Measurements from ENCODE around the gene RUNDC1. TPM values are rescaled to one million over a fixed set of nuclear protein-coding genes. Genes with fewer than 3 reads are reported as not detected.

Gene RUNDC1
- total and polyA plus RNA-seq, 2 experiments from 2014 or later: 6.1 to 11.9 TPM

DNA sequence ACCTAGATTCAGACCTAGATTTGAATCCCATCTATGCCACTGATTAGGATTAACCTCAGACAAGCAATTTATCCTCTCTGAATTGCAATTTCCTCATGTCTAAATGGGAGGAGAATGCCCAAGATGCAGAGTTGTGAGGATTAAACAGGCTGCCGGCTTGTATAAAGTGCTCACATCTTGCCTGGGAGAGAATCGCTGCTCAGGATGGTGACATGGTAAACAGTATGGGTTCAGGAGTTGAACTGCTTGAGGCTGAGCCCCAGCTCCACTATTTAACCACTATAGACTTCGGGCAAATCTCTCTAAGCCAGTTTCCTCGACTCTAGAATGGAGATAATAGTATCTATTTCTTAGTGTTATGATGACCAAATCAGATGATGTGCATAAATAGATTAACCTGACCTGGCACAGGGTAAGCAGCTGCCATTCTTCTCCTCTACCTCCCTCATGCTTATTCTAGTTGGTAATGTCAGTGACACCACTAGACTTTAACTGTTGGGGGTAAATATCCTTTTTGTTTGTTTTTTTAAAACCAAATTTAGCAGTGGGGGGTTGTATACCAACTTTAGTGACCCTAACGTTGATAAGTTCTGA, 17.1 kb downstream of the RUNDC1 start (continued):
- TF ChIP-seq, protein P1, sequence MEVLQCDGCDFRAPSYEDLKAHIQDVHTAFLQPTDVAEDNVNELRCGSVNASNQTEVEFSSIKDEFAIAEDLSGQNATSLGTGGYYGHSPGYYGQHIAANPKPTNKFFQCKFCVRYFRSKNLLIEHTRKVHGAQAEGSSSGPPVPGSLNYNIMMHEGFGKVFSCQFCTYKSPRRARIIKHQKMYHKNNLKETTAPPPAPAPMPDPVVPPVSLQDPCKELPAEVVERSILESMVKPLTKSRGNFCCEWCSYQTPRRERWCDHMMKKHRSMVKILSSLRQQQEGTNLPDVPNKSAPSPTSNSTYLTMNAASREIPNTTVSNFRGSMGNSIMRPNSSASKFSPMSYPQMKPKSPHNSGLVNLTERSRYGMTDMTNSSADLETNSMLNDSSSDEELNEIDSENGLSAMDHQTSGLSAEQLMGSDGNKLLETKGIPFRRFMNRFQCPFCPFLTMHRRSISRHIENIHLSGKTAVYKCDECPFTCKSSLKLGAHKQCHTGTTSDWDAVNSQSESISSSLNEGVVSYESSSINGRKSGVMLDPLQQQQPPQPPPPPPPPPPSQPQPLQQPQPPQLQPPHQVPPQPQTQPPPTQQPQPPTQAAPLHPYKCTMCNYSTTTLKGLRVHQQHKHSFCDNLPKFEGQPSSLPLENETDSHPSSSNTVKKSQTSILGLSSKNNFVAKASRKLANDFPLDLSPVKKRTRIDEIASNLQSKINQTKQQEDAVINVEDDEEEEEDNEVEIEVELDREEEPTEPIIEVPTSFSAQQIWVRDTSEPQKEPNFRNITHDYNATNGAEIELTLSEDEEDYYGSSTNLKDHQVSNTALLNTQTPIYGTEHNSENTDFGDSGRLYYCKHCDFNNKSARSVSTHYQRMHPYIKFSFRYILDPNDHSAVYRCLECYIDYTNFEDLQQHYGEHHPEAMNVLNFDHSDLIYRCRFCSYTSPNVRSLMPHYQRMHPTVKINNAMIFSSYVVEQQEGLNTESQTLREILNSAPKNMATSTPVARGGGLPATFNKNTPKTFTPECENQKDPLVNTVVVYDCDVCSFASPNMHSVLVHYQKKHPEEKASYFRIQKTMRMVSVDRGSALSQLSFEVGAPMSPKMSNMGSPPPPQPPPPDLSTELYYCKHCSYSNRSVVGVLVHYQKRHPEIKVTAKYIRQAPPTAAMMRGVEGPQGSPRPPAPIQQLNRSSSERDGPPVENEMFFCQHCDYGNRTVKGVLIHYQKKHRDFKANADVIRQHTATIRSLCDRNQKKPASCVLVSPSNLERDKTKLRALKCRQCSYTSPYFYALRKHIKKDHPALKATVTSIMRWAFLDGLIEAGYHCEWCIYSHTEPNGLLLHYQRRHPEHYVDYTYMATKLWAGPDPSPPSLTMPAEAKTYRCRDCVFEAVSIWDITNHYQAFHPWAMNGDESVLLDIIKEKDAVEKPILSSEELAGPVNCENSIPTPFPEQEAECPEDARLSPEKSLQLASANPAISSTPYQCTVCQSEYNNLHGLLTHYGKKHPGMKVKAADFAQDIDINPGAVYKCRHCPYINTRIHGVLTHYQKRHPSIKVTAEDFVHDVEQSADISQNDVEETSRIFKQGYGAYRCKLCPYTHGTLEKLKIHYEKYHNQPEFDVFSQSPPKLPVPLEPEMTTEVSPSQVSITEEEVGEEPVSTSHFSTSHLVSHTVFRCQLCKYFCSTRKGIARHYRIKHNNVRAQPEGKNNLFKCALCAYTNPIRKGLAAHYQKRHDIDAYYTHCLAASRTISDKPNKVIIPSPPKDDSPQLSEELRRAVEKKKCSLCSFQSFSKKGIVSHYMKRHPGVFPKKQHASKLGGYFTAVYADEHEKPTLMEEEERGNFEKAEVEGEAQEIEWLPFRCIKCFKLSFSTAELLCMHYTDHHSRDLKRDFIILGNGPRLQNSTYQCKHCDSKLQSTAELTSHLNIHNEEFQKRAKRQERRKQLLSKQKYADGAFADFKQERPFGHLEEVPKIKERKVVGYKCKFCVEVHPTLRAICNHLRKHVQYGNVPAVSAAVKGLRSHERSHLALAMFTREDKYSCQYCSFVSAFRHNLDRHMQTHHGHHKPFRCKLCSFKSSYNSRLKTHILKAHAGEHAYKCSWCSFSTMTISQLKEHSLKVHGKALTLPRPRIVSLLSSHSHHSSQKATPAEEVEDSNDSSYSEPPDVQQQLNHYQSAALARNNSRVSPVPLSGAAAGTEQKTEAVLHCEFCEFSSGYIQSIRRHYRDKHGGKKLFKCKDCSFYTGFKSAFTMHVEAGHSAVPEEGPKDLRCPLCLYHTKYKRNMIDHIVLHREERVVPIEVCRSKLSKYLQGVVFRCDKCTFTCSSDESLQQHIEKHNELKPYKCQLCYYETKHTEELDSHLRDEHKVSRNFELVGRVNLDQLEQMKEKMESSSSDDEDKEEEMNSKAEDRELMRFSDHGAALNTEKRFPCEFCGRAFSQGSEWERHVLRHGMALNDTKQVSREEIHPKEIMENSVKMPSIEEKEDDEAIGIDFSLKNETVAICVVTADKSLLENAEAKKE (CRISPR knock-in tag; IDR thresholded peaks at IDR 0.05): no peak
- TF ChIP-seq ZNF331 (CRISPR knock-in tag; IDR thresholded peaks at IDR 0.05; ENCODE audit: low read depth): no peak

DNA sequence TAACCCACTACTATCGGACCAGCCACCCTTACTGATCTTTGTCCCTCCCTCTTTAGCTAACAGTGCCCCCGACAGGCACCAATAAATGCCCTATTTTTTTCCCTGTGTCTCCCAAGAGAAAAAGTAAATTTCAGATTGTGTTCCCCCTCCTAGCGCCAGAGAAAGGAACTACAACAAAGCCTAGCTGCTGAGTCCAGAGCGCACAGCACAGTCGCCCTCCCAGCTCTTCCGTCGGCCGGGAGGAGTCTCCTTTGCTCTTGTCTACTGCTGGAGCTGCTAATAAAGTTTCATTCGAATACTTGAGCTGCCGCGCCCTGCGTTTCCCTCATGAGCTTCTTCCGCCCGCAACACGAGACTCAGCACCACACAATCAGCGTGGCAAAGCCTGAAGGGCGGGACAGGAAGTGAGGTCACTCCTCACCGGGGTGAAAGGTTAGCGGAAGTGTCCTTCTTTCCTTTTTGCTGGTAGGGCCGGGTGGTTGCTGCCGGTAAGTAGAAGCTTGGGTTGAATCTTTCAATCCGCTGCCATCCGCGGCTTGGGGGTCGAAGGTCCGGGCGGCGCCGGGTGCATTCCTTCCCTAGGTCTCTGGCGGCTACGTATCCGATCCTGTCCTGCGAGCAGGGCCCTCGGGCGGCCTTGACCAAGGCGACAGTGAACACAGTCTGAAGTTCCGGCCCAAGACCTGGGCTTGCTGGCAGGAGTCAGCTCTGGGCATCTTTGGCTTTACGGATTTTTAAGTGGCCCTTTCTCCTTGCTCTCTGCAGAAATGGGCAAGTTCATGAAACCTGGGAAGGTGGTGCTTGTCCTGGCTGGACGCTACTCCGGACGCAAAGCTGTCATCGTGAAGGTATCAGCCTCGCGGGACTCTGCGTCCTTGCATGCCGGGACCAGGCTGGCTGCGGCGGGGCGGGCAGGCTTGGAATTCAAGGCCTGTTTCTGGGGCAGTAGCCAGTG, 17.9 kb downstream of the RUNDC1 start, which contains the start of gene RPL27:
RPL27 (plus strand) TSS at position 436 of the 955 bp plus-strand sequence; CDS start at position 768, 332 bp downstream.
- H3K4me3 ChIP-seq: peak within 1 kb of the TSS; percentile 73
- DNase-seq (ENCODE audit: low spot score) (peak; percentile 100), ATAC-seq (peak; percentile 94)
- Mint-ChIP-seq H3K9me3 (no peaks in the 10 kb centered on the region), H3K27ac (peak within 1 kb of the TSS; percentile 99), H3K4me1 (peaks cover 15% of the 10 kb centered on the region), H3K27me3 (ENCODE audit: insufficient read depth, low read depth, poor library complexity) (peaks cover 23% of the 10 kb centered on the region), H3K4me3 (peak within 1 kb of the TSS; percentile 98), H3K36me3 (ENCODE audit: low read depth) (peaks cover 58% of the 10 kb centered on the region)
- H3K27me3 ChIP-seq (ENCODE audit: insufficient read depth): no peaks in the 10 kb centered on the region
- peak within 1 kb of the TSS; percentile 99 for H3K4me2 ChIP-seq
- H4K20me1 ChIP-seq (replicated peaks; ENCODE audit: insufficient read depth): peaks cover 32% of the 10 kb centered on the region
- H3K79me2 ChIP-seq (replicated peaks; ENCODE audit: insufficient read depth): peaks cover 21% of the 10 kb centered on the region
- H3K4me1 ChIP-seq (ENCODE audit: insufficient read depth): peaks cover 13% of the 10 kb centered on the region
- TF ChIP-seq, protein P2, sequence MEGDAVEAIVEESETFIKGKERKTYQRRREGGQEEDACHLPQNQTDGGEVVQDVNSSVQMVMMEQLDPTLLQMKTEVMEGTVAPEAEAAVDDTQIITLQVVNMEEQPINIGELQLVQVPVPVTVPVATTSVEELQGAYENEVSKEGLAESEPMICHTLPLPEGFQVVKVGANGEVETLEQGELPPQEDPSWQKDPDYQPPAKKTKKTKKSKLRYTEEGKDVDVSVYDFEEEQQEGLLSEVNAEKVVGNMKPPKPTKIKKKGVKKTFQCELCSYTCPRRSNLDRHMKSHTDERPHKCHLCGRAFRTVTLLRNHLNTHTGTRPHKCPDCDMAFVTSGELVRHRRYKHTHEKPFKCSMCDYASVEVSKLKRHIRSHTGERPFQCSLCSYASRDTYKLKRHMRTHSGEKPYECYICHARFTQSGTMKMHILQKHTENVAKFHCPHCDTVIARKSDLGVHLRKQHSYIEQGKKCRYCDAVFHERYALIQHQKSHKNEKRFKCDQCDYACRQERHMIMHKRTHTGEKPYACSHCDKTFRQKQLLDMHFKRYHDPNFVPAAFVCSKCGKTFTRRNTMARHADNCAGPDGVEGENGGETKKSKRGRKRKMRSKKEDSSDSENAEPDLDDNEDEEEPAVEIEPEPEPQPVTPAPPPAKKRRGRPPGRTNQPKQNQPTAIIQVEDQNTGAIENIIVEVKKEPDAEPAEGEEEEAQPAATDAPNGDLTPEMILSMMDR (conservative IDR thresholded peaks at IDR 0.05; ENCODE audit: low read depth in 2 of 2): peak; percentile 75 to 78
- TF ChIP-seq STAT1 (IDR thresholded peaks at IDR 0.05; ENCODE audit: unreplicated experiment) (no peak), ZNF114 (CRISPR knock-in tag; IDR thresholded peaks at IDR 0.05) (no peak), POLR2AphosphoS5 (IDR thresholded peaks at IDR 0.05; ENCODE audit: low read depth) (peak; percentile 78), NANOG (IDR thresholded peaks at IDR 0.05; ENCODE audit: borderline replicate concordance) (peak; percentile 26; the same call in 1 of the 2 replicates), CREB1 (CRISPR knock-in tag; IDR thresholded peaks at IDR 0.05; ENCODE audit: low read depth) (peak; percentile 95)
- TF ChIP-seq, protein P3, sequence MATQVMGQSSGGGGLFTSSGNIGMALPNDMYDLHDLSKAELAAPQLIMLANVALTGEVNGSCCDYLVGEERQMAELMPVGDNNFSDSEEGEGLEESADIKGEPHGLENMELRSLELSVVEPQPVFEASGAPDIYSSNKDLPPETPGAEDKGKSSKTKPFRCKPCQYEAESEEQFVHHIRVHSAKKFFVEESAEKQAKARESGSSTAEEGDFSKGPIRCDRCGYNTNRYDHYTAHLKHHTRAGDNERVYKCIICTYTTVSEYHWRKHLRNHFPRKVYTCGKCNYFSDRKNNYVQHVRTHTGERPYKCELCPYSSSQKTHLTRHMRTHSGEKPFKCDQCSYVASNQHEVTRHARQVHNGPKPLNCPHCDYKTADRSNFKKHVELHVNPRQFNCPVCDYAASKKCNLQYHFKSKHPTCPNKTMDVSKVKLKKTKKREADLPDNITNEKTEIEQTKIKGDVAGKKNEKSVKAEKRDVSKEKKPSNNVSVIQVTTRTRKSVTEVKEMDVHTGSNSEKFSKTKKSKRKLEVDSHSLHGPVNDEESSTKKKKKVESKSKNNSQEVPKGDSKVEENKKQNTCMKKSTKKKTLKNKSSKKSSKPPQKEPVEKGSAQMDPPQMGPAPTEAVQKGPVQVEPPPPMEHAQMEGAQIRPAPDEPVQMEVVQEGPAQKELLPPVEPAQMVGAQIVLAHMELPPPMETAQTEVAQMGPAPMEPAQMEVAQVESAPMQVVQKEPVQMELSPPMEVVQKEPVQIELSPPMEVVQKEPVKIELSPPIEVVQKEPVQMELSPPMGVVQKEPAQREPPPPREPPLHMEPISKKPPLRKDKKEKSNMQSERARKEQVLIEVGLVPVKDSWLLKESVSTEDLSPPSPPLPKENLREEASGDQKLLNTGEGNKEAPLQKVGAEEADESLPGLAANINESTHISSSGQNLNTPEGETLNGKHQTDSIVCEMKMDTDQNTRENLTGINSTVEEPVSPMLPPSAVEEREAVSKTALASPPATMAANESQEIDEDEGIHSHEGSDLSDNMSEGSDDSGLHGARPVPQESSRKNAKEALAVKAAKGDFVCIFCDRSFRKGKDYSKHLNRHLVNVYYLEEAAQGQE (IDR thresholded peaks at IDR 0.05; ENCODE audit: unreplicated experiment): no peak
- TF ChIP-seq, protein P4, sequence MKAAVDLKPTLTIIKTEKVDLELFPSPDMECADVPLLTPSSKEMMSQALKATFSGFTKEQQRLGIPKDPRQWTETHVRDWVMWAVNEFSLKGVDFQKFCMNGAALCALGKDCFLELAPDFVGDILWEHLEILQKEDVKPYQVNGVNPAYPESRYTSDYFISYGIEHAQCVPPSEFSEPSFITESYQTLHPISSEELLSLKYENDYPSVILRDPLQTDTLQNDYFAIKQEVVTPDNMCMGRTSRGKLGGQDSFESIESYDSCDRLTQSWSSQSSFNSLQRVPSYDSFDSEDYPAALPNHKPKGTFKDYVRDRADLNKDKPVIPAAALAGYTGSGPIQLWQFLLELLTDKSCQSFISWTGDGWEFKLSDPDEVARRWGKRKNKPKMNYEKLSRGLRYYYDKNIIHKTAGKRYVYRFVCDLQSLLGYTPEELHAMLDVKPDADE (IDR thresholded peaks at IDR 0.05): peak; percentile 94
- H2AFZ ChIP-seq: peak within 1 kb of the TSS; percentile 74; the same call in 1 of the 2 replicates
- H3K27ac ChIP-seq (ENCODE audit: low read depth): peak within 1 kb of the TSS; percentile 88
- H3K36me3 ChIP-seq (ENCODE audit: insufficient read depth): peaks cover 43% of the 10 kb centered on the region
- peaks cover 50% of the 10 kb centered on the region for H3F3A ChIP-seq (replicated peaks; ENCODE audit: low read depth)
- H3K9me2 ChIP-seq (ENCODE audit: insufficient read depth): no peaks in the 10 kb centered on the region

Data from GM23338 (cell line).